Smooth muscle cell (in vitro differentiated cells): ENCODE measurements around the gene CCNJL. TPM values are rescaled to one million over a fixed set of nuclear protein-coding genes. Genes with fewer than 3 reads are reported as not detected.

ENCODE experiments used
- DNase-seq: peaks from one replicate; lab custom pipeline; 2025; ENCODE audit not compliant: unreplicated experiment; lab: John Stamatoyannopoulos, UW
- H2AFZ ChIP-seq: fragments of 200-600 bp; sonication (generic); 2 replicates; pipeline ENCODE4 v1.6.0; 2016; ENCODE audit warnings: antibody characterized with exemption, low read depth, mild to moderate bottlenecking
- H3F3A ChIP-seq: fragments of 200-600 bp; sonication (generic); 2 replicates; pipeline ENCODE4 v1.6.0; 2017; ENCODE audit warnings: antibody characterized with exemption, low read depth
- H3K27ac ChIP-seq: fragments of 200-600 bp; sonication (generic); 2 replicates; pipeline ENCODE4 v1.5.1; 2016; ENCODE audit warnings: low read depth, mild to moderate bottlenecking
- H3K27me3 ChIP-seq: fragments of 200-600 bp; sonication (generic); 2 replicates; pipeline ENCODE4 v1.6.1; 2016; ENCODE audit warnings: low read depth, mild to moderate bottlenecking
- H3K36me3 ChIP-seq: fragments of 200-600 bp; sonication (generic); 2 replicates; pipeline ENCODE4 v1.5.1; 2016; ENCODE audit warnings: low read depth
- H3K4me1 ChIP-seq: fragments of 200-600 bp; sonication (generic); 2 replicates; pipeline ENCODE4 v1.5.1; 2016; ENCODE audit warnings: low read depth
- H3K4me2 ChIP-seq: fragments of 200-600 bp; sonication (generic); 2 replicates; pipeline ENCODE4 v1.6.0; 2016; ENCODE audit warnings: mild to moderate bottlenecking
- H3K4me3 ChIP-seq: fragments of 200-600 bp; sonication (generic); 2 replicates; pipeline ENCODE4 v1.5.1; 2016; ENCODE audit warnings: mild to moderate bottlenecking
- H3K79me2 ChIP-seq: fragments of 200-600 bp; sonication (generic); 2 replicates; pipeline ENCODE4 v1.6.0; 2016; ENCODE audit warnings: low read depth, mild to moderate bottlenecking
- H3K9ac ChIP-seq: fragments of 200-600 bp; sonication (generic); 2 replicates; pipeline ENCODE4 v1.6.0; 2016; ENCODE audit warnings: low read depth
- H3K9me3 ChIP-seq: fragments of 200-600 bp; sonication (generic); replicated peaks from 2 replicates; pipeline ENCODE4 v1.5.1; 2016; ENCODE audit warnings: low read depth
- H4K20me1 ChIP-seq: fragments of 200-600 bp; sonication (generic); 2 replicates; pipeline ENCODE4 v1.6.0; 2016; ENCODE audit warnings: low read depth
- CTCF ChIP-seq: fragments of 200-600 bp; sonication (generic); IDR thresholded peaks from 2 replicates; pipeline ENCODE4 v1.5.1; 2017; ENCODE audit warnings: borderline replicate concordance, mild to moderate bottlenecking, antibody characterized with exemption; ENCODE audit not compliant: insufficient read depth, poor library complexity, severe bottlenecking
- WGBS: methylation state at CpG from one replicate; pipeline ENCODE4 v1.1.7; 2016; ENCODE audit warnings: low lambda C conversion rate; 5-methylcytosine and 5-hydroxymethylcytosine counted together
- polyA plus RNA-seq: library from polyadenylated mRNA; unstranded; fragments of >200 nt; fragmentation: Nextera tagmentation; extraction: Ambion mirVana; gene quantifications from 2 replicates; pipeline ENCODE4 v1.2.1, GENCODE V29; 2016
- total RNA-seq: library from RNA; depleted of rRNA; stranded (reverse); fragments of >200 nt; gene quantifications from 2 replicates; pipeline ENCODE4 v1.2.3, GENCODE V29; 2014

CCNJL gene
- total and polyA plus RNA-seq, 2 experiments from 2014 or later: 3.4 to 6.2 TPM

DNA sequence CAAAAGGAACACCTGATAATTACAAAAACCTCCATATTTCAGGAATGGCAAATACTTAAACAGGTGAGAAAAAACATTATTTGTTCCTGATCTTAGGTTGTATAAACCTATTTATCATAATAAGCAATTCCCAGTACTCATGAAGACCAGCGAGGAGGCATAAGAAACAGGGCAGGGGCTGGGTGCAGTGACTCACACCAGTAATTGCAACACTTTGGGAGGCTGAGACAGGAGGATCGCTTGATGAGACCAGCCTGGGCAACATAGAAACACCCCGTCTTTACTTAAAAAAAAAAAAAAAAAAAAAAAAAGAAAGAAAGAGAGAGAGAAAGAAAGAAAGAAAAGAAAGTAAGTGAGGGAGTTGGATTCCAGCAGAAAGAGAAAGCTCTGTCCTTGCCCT is 21.6 kb downstream of the CCNJL start:
- Histone ChIP-seq H3K9me3 (no peaks in the 10 kb centered on the region), H3F3A (no peaks in the 10 kb centered on the region), H3K27me3 (no peaks in the 10 kb centered on the region), H3K9ac (no peak overlapping the region), H3K79me2 (peaks cover 3% of the 10 kb centered on the region), H3K4me1 (peaks cover 16% of the 10 kb centered on the region), H2AFZ (no peak overlapping the region), H3K36me3 (no peaks in the 10 kb centered on the region), H3K27ac (no peak overlapping the region), H3K4me2 (no peak overlapping the region), H4K20me1 (peaks cover 32% of the 10 kb centered on the region), H3K4me3 (no peak overlapping the region)
- 95% methylated on average over 3 of the region's 3 CpGs for WGBS
- DNase-seq: no peak
- no peak for TF ChIP-seq CTCF

GRCh38 chr5:160289721-160290120 is 22.6 kb downstream of the CCNJL start:
- Histone ChIP-seq H3K36me3 (no peaks in the 10 kb centered on the region), H3K4me3 (no peak overlapping the region), H3F3A (no peaks in the 10 kb centered on the region), H3K27ac (peak overlapping the region; percentile 44), H3K9me3 (no peaks in the 10 kb centered on the region), H3K4me1 (peaks cover 17% of the 10 kb centered on the region), H3K27me3 (no peaks in the 10 kb centered on the region), H3K4me2 (no peak overlapping the region), H3K79me2 (peaks cover 3% of the 10 kb centered on the region), H4K20me1 (peaks cover 33% of the 10 kb centered on the region), H3K9ac (no peak overlapping the region), H2AFZ (no peak overlapping the region)
- no peak for DNase-seq
- 61% methylated on average over 7 of the region's 7 CpGs for WGBS
- TF ChIP-seq CTCF: no peak

DNA sequence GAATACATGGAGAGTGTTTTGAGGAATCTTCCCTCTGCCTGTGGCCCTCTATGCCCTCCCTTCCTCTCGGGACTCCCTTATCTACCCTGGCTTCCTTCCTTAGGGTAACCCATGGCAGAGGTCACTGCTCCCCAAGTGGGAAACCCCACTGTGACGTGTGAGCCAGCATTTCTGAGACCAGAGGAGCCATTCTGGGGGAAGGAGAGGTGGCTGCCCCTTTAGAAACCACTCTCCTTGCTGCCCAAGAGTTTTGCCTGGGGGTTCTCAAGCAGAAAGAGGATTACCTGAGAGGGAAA is 23.1 kb downstream of the CCNJL start:
- no peak for TF ChIP-seq CTCF
- Histone ChIP-seq H3K4me2 (no peak overlapping the region), H3K4me3 (no peak overlapping the region), H3K79me2 (peaks cover 3% of the 10 kb centered on the region), H3K36me3 (no peaks in the 10 kb centered on the region), H3K4me1 (peaks cover 20% of the 10 kb centered on the region), H3K9me3 (no peaks in the 10 kb centered on the region), H4K20me1 (peaks cover 33% of the 10 kb centered on the region), H3F3A (no peaks in the 10 kb centered on the region), H3K9ac (no peak overlapping the region), H3K27me3 (no peaks in the 10 kb centered on the region), H3K27ac (peak overlapping the region; percentile 44), H2AFZ (no peak overlapping the region)
- no peak for DNase-seq
- 69% methylated on average over 2 of the region's 2 CpGs for WGBS

- H3K79me2 ChIP-seq: peaks cover 8% of the 10 kb centered on the region
- DNase-seq: no peak
Measured at GRCh38 chr5:160287378-160288051, 24.8 kb downstream of the CCNJL start.

More at GRCh38 chr5:160287378-160288051, 24.8 kb downstream of the CCNJL start:
- Histone ChIP-seq H3K9me3 (no peaks in the 10 kb centered on the region), H3K36me3 (no peaks in the 10 kb centered on the region), H3K27ac (peak overlapping the region; percentile 17), H3K4me1 (peaks cover 16% of the 10 kb centered on the region), H3K4me2 (no peak overlapping the region), H3K4me3 (no peak overlapping the region), H3K9ac (no peak overlapping the region), H4K20me1 (peaks cover 33% of the 10 kb centered on the region), H2AFZ (no peak overlapping the region), H3K27me3 (no peaks in the 10 kb centered on the region), H3F3A (no peaks in the 10 kb centered on the region)
- TF ChIP-seq CTCF: no peak
- WGBS: 14% methylated on average over 7 of the region's 8 CpGs
